Thyroid gland (tissue), 4 donors: ENCODE results near the gene RGMB. TPM values are rescaled to one million over a fixed set of nuclear protein-coding genes. Genes with fewer than 3 reads are reported as not detected.

Source experiments
- DNase-seq, 2 donors: peaks; one replicate each; pipeline ENCODE4 v3.0.0-alpha.2; 2019
- H3K27ac ChIP-seq, 3 donors: fragments of 200-600 bp; sonication (generic); 1 replicate in 2 of 3; 2 replicates in 1 of 3; pipeline ENCODE4 v1.5.1; 2016 to 2019; ENCODE audit warnings: mild to moderate bottlenecking in 1 of 3, moderate library complexity in 1 of 3
- H3K27me3 ChIP-seq: fragments of 200-600 bp; sonication (generic); one replicate; pipeline ENCODE4 v1.5.1; 2019
- H3K36me3 ChIP-seq, 2 donors: fragments of 200-600 bp; sonication (generic); one replicate each; pipeline ENCODE4 v1.5.1; 2016 to 2019
- H3K4me1 ChIP-seq, 2 donors: fragments of 200-600 bp; sonication (generic); one replicate each; pipeline ENCODE4 v1.5.1; 2017 to 2019
- H3K4me3 ChIP-seq, 3 donors: fragments of 200-600 bp; sonication (generic); replicated peaks in 1 of 3; 1 replicate in 2 of 3; 2 replicates in 1 of 3; pipeline ENCODE4 v1.5.1; 2016; ENCODE audit warnings: mild to moderate bottlenecking in 1 of 3
- H3K9me3 ChIP-seq: fragments of 200-600 bp; sonication (generic); one replicate; pipeline ENCODE4 v1.5.1; 2017
- CTCF ChIP-seq, 6 experiments: fragments of 200-600 bp in 3 of 6; fragments of 450-650 bp in 3 of 6; sonication (generic) in 3 of 6; IDR thresholded peaks; one replicate each; pipeline ENCODE4 v1.5.1; 2016 to 2019; ENCODE audit warnings: antibody characterized with exemption in 6 of 6, mild to moderate bottlenecking in 2 of 6, inconsistent platforms in 1 of 6, moderate library complexity in 1 of 6
- POLR2A ChIP-seq, 2 donors: fragments of 450-650 bp; IDR thresholded peaks; one replicate each; pipeline ENCODE4 v1.6.1; 2017; ENCODE audit warnings: antibody characterized with exemption in 2 of 2, mild to moderate bottlenecking in 2 of 2, moderate library complexity in 1 of 2
- WGBS, 2 donors: methylation state at CpG; one replicate each; pipeline ENCODE4 v1.1.5; 2017; 5-methylcytosine and 5-hydroxymethylcytosine counted together
- intact Hi-C: fragments of 100-400 bp; cut with DNase I; formaldehyde crosslinking; loops from one replicate; pipeline ENCODE4 v1.15.1; 2023
- total RNA-seq, 4 donors: library from RNA; depleted of rRNA; stranded (reverse); fragments of >200 nt; gene quantifications; one replicate each; pipeline ENCODE4 v1.2.3, GENCODE V29; 2016

The RGMB gene
- total RNA-seq, 4 donors from 2014 or later = 25.3 to 29.7 (median 27.5) TPM

GRCh38 chr5:98785244-98785643 is 11.8 kb downstream of the RGMB start:
- H3K36me3 ChIP-seq = no peaks in the 10 kb centered on the region
- H3K27me3 ChIP-seq = no peaks in the 10 kb centered on the region
- peak overlapping the region; percentile 42 to 73 (median 68) for H3K27ac ChIP-seq
- TF ChIP-seq CTCF (IDR thresholded peaks at IDR 0.05) = no peak
- TF ChIP-seq POLR2A (IDR thresholded peaks at IDR 0.05) = no peak
- no peaks in the 10 kb centered on the region for H3K9me3 ChIP-seq
- H3K4me1 ChIP-seq = peaks cover 82% of the 10 kb centered on the region in 2 donors
- DNase-seq = no peak
- WGBS, 2 donors = 61 to 63% methylated on average over 3 of the region's 3 CpGs
- intact Hi-C loops = no loop called here
- H3K4me3 ChIP-seq = no peak overlapping the region

GRCh38 chr5:98786191-98786853 is 12.9 kb downstream of the RGMB start:
- H3K27me3 ChIP-seq = no peaks in the 10 kb centered on the region
- H3K27ac ChIP-seq = peak overlapping the region; percentile 42 to 73 (median 68)
- intact Hi-C loops = no loop called here
- H3K4me1 ChIP-seq = peaks cover 86 to 90% of the 10 kb centered on the region in 2 donors
- H3K36me3 ChIP-seq = no peaks in the 10 kb centered on the region
- no peaks in the 10 kb centered on the region for H3K9me3 ChIP-seq
- DNase-seq = no peak
- WGBS, 2 donors = 23 to 36% methylated on average over 4 of the region's 4 CpGs
- TF ChIP-seq CTCF (IDR thresholded peaks at IDR 0.05) = peak in 1 of 6 experiments; percentile 3
- no peak for TF ChIP-seq POLR2A (IDR thresholded peaks at IDR 0.05)
- H3K4me3 ChIP-seq = no peak overlapping the region

- Histone ChIP-seq H3K4me1 (peaks cover 83 to 95% of the 10 kb centered on the region in 2 donors), H3K27me3 (no peaks in the 10 kb centered on the region), H3K27ac (peak overlapping the region; percentile 17 to 73 (median 68)), H3K9me3 (no peaks in the 10 kb centered on the region), H3K4me3 (no peak overlapping the region), H3K36me3 (no peaks in the 10 kb centered on the region)
- no peak for DNase-seq
- TF ChIP-seq POLR2A (IDR thresholded peaks at IDR 0.05) (no peak), CTCF (IDR thresholded peaks at IDR 0.05) (no peak)
- 77 to 84% methylated on average over 5 of the region's 5 CpGs for WGBS, 2 donors
- intact Hi-C loops = no loop called here
These were observed 13.8 kb downstream of the RGMB start for GRCh38 chr5:98787131-98787719.

- no peaks in the 10 kb centered on the region for H3K9me3 ChIP-seq
- no peaks in the 10 kb centered on the region for H3K27me3 ChIP-seq
- no peak overlapping the region for H3K4me3 ChIP-seq
- peaks cover 65 to 79% of the 10 kb centered on the region in 2 donors for H3K4me1 ChIP-seq
- intact Hi-C loops = no loop called here
- no peak for DNase-seq
- no peak for TF ChIP-seq CTCF (IDR thresholded peaks at IDR 0.05)
- no peak for TF ChIP-seq POLR2A (IDR thresholded peaks at IDR 0.05)
- H3K36me3 ChIP-seq = peaks cover 5% of the 10 kb centered on the region in 2 donors
- 67 to 73% methylated on average over 3 of the region's 3 CpGs for WGBS, 2 donors
- H3K27ac ChIP-seq = peak overlapping the region; percentile 13 to 73 (median 68)
These were observed 15.6 kb downstream of the RGMB start for GRCh38 chr5:98789029-98789428.

- no peak for TF ChIP-seq POLR2A (IDR thresholded peaks at IDR 0.05)
- TF ChIP-seq CTCF (IDR thresholded peaks at IDR 0.05) = no peak
- 84 to 90% methylated on average over 7 of the region's 7 CpGs for WGBS, 2 donors
- no peaks in the 10 kb centered on the region for H3K9me3 ChIP-seq
- peak overlapping the region in 1 of 3 donors; percentile 22 for H3K27ac ChIP-seq
- intact Hi-C loops = no loop called here
- DNase-seq = no peak
- no peaks in the 10 kb centered on the region for H3K27me3 ChIP-seq
- peaks cover 5% of the 10 kb centered on the region in 2 donors for H3K36me3 ChIP-seq
- H3K4me3 ChIP-seq = no peak overlapping the region
- peaks cover 45 to 59% of the 10 kb centered on the region in 2 donors for H3K4me1 ChIP-seq
These were observed 17.6 kb downstream of the RGMB start for GRCh38 chr5:98791001-98791519.
